Measurements from ENCODE around the gene ZNF281. TPM values are rescaled to one million over a fixed set of nuclear protein-coding genes. Genes with fewer than 3 reads are reported as not detected.

Gene ZNF281
- total and polyA plus RNA-seq, 9 of the 15 experiments (the other 6 are each of a cell fraction or from before 2014, with no cell fraction given) = 9.6 to 24.9 (median 16.5) TPM

DNA sequence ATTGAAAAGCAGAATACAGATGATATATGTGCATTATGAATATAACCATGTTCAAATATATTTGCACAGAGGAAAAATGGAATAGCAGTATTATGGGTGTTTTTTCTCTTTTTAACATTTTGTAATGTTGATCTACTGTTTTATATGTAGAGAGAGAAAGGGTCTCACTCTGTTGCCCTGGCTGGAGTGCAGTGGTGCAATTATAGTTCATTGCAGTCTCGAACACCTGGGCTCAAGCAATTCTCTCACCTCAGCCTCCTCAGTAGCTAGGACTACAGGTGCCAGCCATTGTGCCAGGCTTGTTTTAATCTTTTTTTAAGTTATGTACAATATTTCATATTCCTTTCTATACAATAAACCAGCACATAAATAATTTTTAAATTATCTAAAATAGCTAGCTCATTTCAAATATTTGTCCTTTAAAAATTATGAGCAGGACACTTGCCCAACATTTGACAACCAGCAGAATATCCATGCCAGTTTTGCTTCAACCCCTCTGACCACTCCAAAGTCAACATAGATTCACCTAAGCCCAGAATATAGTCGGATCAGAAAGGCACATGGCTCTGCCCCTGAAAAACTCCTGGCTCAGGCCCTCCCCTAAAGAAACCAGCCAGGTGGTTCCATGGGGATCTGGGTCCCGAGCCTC is 29.8 kb downstream of the ZNF281 start (continued):
- TF ChIP-seq, protein P1, sequence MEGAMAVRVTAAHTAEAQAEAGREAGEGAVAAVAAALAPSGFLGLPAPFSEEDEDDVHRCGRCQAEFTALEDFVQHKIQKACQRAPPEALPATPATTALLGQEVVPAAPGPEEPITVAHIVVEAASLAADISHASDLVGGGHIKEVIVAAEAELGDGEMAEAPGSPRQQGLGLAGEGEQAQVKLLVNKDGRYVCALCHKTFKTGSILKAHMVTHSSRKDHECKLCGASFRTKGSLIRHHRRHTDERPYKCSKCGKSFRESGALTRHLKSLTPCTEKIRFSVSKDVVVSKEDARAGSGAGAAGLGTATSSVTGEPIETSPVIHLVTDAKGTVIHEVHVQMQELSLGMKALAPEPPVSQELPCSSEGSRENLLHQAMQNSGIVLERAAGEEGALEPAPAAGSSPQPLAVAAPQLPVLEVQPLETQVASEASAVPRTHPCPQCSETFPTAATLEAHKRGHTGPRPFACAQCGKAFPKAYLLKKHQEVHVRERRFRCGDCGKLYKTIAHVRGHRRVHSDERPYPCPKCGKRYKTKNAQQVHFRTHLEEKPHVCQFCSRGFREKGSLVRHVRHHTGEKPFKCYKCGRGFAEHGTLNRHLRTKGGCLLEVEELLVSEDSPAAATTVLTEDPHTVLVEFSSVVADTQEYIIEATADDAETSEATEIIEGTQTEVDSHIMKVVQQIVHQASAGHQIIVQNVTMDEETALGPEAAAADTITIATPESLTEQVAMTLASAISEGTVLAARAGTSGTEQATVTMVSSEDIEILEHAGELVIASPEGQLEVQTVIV (CRISPR knock-in tag; IDR thresholded peaks at IDR 0.05; ENCODE audit: borderline replicate concordance) = no peak
- TF ChIP-seq MYC (IDR thresholded peaks at IDR 0.05; ENCODE audit: low read depth, low read length) (no peak), MYC (CRISPR knock-in tag; IDR thresholded peaks at IDR 0.05; ENCODE audit: borderline replicate concordance, low read depth) (no peak), PCBP2 (IDR thresholded peaks at IDR 0.05; ENCODE audit: low read depth, low read length, poor library complexity, severe bottlenecking) (no peak)
- TF ChIP-seq, protein P2, sequence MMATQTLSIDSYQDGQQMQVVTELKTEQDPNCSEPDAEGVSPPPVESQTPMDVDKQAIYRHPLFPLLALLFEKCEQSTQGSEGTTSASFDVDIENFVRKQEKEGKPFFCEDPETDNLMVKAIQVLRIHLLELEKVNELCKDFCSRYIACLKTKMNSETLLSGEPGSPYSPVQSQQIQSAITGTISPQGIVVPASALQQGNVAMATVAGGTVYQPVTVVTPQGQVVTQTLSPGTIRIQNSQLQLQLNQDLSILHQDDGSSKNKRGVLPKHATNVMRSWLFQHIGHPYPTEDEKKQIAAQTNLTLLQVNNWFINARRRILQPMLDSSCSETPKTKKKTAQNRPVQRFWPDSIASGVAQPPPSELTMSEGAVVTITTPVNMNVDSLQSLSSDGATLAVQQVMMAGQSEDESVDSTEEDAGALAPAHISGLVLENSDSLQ (IDR thresholded peaks at IDR 0.05) = no peak

DNA sequence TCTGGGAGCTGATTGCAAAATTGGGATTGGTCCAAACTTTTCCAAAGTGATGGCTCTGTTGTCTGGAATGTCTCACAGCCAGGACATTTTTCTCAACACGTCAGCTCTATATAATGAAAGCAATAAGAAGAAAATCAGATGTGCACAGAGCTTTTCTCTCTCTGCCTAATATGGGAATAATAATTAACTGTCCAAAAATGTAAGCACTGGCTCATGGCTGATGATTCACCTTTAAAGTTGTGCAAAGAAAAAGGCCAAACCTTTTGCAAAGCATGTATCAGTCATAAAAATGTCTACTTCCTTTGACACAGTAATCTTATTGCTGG is 30.4 kb downstream of the ZNF281 start:
- in situ Hi-C loops (cut with MboI) = no loop called here
- TF ChIP-seq, protein P3, sequence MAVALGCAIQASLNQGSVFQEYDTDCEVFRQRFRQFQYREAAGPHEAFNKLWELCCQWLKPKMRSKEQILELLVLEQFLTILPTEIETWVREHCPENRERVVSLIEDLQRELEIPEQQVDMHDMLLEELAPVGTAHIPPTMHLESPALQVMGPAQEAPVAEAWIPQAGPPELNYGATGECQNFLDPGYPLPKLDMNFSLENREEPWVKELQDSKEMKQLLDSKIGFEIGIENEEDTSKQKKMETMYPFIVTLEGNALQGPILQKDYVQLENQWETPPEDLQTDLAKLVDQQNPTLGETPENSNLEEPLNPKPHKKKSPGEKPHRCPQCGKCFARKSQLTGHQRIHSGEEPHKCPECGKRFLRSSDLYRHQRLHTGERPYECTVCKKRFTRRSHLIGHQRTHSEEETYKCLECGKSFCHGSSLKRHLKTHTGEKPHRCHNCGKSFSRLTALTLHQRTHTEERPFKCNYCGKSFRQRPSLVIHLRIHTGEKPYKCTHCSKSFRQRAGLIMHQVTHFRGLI (CRISPR knock-in tag; IDR thresholded peaks at IDR 0.05) = no peak
- no peak for TF ChIP-seq RBM39 (optimal IDR thresholded peaks at IDR 0.05; ENCODE audit: low read depth, low read length)
- TF ChIP-seq MECOM (CRISPR knock-in tag; IDR thresholded peaks at IDR 0.05) = no peak
- TF ChIP-seq SAP30 (IDR thresholded peaks at IDR 0.05; ENCODE audit: borderline replicate concordance, insufficient read depth, low read depth, low read length, poor library complexity, severe bottlenecking) = no peak
- no peak for TF ChIP-seq IRF2 (CRISPR knock-in tag; IDR thresholded peaks at IDR 0.05)
- no peak for TF ChIP-seq ZNF311 (CRISPR knock-in tag; IDR thresholded peaks at IDR 0.05)
- TF ChIP-seq, protein P4, sequence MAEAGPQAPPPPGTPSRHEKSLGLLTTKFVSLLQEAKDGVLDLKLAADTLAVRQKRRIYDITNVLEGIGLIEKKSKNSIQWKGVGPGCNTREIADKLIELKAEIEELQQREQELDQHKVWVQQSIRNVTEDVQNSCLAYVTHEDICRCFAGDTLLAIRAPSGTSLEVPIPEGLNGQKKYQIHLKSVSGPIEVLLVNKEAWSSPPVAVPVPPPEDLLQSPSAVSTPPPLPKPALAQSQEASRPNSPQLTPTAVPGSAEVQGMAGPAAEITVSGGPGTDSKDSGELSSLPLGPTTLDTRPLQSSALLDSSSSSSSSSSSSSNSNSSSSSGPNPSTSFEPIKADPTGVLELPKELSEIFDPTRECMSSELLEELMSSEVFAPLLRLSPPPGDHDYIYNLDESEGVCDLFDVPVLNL (CRISPR knock-in tag; IDR thresholded peaks at IDR 0.05; ENCODE audit: low read depth) = no peak

More for the DNA sequence above, 30.4 kb downstream of the ZNF281 start:
- ChIA-PET POLR2A (interaction anchor here (1.4 to 2.1 kb wide), 2 partner anchors 10 to 14 kb away, joined by 3 to 8 read pairs; no protein-coding TSS in a partner anchor), CTCF (ENCODE audit: low intra/inter-chr PET ratio) (no interaction called here)
- no peak for ATAC-seq
- no peak for FAIRE-seq
- Histone ChIP-seq H3K27me3 (ENCODE audit: control insufficient read depth in 2 of 2, insufficient read depth in 2 of 2, low read length in 2 of 2) (peaks cover 2 to 10% of the 10 kb centered on the region in 2 experiments; a peak in 4 of 5 replicates), H3K9me1 (ENCODE audit: control insufficient read depth, insufficient read depth, low read length) (no peaks in the 10 kb centered on the region), H3K27ac (ENCODE audit: extremely low read depth, low read depth, low read length) (no peak overlapping the region), H3K4me3 (no peak overlapping the region), H3K4me1 (replicated peaks in 1 of 2; ENCODE audit: control insufficient read depth in 2 of 2, insufficient read depth in 2 of 2, low read length in 2 of 2) (no peaks in the 10 kb centered on the region), H2AFZ (ENCODE audit: low read depth, low read length) (no peak overlapping the region), H3K9me3 (replicated peaks; ENCODE audit: control insufficient read depth, insufficient read depth, low read depth, low read length) (no peaks in the 10 kb centered on the region), H4K20me1 (replicated peaks; ENCODE audit: control insufficient read depth, insufficient read depth, low read length) (no peaks in the 10 kb centered on the region), H3K36me3 (ENCODE audit: control insufficient read depth, insufficient read depth, low read length) (no peaks in the 10 kb centered on the region), H3K79me2 (ENCODE audit: control insufficient read depth, insufficient read depth, low read length) (no peaks in the 10 kb centered on the region), H3K9ac (ENCODE audit: insufficient read depth in 1 of 2, low read depth in 2 of 2, low read length in 2 of 2) (no peak overlapping the region), H3K4me2 (ENCODE audit: insufficient read depth, low read length) (no peak overlapping the region)
- 0% methylated on average over 1 of the region's 1 CpG for WGBS (ENCODE audit: insufficient coverage, low coverage, missing lambda C conversion rate)
- DNase-seq (ENCODE audit: extremely low read depth in 1 of 4, low spot score in 3 of 4) = no peak
- no TSS peak for BruUV-seq (replicated peaks)
- intact Hi-C loops (cut with micrococcal nuclease) = no loop called here

All from K562 (cell line).